ENCODE results near the gene RNF220.

Gene RNF220

DNA sequence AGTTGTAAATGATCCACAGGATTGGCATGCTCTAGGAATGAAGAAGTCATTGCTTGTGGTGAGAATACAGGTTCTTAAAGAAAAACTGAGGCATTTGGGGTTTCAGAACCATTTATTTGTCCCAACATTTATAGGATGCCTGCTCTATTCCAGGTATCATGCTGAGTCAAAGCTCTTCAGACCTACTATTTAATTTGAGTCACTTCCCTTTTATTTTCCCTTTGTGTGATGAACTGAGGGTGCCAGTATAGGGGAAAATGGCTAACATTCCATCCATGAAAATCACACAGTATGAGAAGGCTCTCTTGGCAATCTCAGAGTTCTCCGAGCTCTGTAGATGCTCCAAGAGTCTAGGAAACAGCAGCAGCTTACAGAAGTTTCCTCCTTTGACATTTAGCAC is 110.4 kb downstream of the RNF220 start:
- FAIRE-seq (no peak), DNase-seq (ENCODE audit: insufficient read length) (no peak)
- TF ChIP-seq POLR2AphosphoS5 (IDR thresholded peaks at IDR 0.05; ENCODE audit: low read depth, low read length) (no peak), POLR2A (IDR thresholded peaks at IDR 0.05; ENCODE audit: low read depth, low read length) (no peak), TAF1 (IDR thresholded peaks at IDR 0.05; ENCODE audit: borderline replicate concordance, low read depth, low read length) (no peak)

DNA sequence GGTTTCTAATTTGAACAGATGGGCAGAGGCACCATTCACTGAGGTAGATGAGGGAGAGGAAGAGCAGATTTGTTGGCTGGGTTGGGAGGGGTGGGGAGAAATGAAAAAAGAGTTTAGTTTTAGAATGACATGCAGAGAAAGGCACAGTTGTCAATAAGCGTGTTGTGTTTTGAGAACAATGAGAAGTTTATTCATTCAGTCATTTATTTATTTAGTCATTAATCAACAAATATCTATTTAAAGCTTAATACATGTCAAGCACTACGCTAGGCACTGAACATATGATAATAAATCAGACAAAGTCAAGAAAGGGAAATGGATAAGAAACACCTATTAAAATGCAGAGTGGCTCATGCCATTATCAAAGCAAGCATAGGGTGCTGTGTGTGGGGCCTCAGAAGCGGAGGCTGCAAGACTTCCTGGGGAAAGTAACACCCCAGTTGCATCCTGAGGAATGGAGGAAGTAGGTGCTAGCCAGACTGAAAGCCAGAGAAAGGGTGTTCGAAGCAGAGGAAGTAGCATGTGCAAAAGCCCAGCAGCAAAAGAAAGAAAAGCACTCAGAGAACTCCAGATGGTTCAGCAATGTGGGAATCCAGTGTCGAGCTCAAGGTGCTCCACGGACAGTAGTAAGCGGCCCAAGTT is 114.1 kb downstream of the RNF220 start:
- no peak for FAIRE-seq
- TF ChIP-seq TAF1 (IDR thresholded peaks at IDR 0.05; ENCODE audit: borderline replicate concordance, low read depth, low read length) (no peak), POLR2A (IDR thresholded peaks at IDR 0.05; ENCODE audit: low read depth, low read length) (no peak), POLR2AphosphoS5 (IDR thresholded peaks at IDR 0.05; ENCODE audit: low read depth, low read length) (no peak)
- DNase-seq (ENCODE audit: insufficient read length) = no peak

DNA sequence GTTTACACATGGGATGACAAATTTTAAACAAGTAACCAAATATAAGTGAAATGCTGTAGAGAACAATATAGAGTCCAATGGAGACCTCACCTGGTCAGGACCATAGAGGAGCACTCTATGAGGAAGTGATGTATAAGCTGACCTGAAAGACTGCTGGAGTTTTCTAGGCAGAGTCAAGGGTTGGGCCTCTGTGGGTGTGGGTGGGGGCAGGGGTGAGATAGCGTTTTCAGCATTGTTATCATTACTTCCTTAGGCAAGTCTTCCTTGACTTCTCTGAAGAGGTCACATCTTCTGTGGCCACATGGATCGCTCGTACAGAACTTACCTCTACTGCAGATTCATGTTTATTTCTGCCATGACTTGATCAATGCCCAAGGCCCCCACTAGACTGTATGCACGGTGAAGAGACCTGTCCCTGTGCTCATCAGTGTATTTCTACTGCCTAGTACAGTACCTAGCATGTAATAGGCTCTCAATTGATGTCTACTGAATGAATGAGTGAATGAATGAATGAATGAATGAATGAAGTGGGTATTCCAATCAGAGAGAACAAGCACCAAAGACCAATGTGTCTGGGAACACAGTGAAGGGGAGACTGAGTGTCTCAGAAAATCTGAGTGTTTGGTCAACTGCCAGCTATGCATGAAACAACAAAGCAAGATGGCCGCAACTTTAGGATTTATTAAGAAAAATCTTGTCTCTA is 116.5 kb downstream of the RNF220 start:
- FAIRE-seq (no peak), DNase-seq (ENCODE audit: insufficient read length) (no peak)
- no peak for TF ChIP-seq TAF1 (IDR thresholded peaks at IDR 0.05; ENCODE audit: borderline replicate concordance, low read depth, low read length)

DNA sequence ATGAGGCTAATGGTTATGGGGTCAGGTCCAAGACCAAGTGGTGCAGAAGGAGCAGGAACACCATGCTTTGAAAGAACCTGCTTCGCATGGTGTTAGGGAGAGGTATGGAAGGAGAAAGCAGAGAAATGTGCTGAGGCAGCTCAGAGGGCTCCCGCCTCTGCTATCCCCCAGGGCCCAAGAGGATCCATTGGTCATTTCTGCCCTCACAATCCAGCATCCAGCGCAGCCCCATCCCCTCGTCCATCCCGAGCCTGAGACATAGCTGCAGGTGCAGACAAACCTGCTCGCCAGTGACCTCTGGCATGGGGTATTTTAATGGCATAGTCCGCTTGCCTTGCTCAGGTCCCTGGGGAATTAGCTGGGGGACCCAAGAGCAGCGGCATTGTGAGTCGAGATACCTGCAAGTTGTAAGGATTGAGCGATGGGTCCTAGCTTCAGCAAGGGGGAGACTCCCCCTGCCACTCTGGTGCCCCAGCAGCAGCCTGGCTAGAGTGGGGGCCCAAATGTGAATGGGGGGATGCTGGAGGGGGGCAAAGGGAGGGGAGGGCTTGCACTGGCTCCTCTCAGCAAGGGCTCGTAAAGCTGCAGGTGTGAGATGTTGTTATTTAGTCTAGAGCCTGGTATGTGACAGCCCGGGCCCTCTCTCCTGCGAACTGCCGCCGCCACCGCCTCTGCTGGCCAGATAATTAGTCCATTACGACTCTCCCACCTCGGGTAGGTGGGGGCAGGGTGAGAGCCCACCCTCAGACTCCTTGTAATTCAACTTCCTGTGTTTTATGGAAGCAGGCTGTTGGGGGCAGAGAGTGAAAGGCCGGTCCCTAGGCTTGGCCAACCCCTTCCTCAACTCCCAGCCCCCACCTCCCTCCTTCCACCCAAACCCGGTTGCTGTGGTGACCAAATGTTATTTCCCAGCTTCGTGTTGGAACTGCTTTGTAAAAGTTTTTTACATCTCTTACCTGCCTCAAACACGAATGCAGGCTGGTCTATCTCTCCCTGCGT is 118.8 kb downstream of the RNF220 start:
- DNase-seq (ENCODE audit: insufficient read length) (no peak), FAIRE-seq (no peak)
- TF ChIP-seq POLR2A (IDR thresholded peaks at IDR 0.05; ENCODE audit: low read depth, low read length) (no peak), POLR2AphosphoS5 (IDR thresholded peaks at IDR 0.05; ENCODE audit: low read depth, low read length) (no peak), TAF1 (IDR thresholded peaks at IDR 0.05; ENCODE audit: borderline replicate concordance, low read depth, low read length) (no peak)

DNA sequence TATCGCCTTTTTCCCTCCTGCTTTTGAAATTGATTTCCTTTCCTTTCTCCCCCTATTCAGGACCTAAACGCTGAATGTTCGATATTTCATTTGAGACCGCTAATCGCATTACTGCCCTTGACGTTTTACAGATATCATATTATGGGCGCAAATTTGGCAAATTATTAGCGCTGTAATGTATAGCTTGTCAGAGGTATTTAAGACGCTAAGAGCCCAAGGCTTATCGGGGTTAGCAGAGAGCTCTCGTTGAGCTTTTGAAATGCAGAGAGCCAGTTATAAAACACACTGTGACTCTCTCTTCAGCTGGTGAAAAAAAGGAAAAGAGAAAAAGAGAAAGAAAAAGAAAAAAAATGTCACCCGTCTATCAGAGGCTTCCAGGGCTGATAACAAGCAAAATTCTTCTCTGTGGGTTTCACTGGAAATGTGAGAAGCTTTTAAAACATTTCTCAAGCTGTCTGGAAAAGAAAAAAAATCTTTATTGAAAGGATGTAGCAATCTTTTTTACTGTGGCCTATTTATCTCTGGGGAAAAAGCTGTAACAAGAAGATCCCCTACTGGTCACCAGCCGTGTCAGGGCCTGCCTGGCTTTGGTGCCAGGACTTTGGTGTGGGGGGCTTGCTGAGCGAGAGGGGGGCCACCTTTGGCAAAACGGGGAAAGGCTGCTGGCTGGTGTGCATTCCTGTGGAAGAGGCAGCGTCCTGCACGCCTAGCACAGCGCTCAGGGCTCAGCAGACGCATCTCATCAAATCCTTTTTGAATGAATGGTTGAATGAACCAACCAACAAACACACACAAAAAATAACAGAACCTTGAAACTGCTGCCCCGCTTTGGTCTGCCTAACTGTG is 119.8 kb downstream of the RNF220 start:
- DNase-seq (ENCODE audit: insufficient read length) (no peak), FAIRE-seq (no peak)
- TF ChIP-seq POLR2AphosphoS5 (IDR thresholded peaks at IDR 0.05; ENCODE audit: low read depth, low read length) (no peak), TAF1 (IDR thresholded peaks at IDR 0.05; ENCODE audit: borderline replicate concordance, low read depth, low read length) (no peak), POLR2A (IDR thresholded peaks at IDR 0.05; ENCODE audit: low read depth, low read length) (no peak)

DNA sequence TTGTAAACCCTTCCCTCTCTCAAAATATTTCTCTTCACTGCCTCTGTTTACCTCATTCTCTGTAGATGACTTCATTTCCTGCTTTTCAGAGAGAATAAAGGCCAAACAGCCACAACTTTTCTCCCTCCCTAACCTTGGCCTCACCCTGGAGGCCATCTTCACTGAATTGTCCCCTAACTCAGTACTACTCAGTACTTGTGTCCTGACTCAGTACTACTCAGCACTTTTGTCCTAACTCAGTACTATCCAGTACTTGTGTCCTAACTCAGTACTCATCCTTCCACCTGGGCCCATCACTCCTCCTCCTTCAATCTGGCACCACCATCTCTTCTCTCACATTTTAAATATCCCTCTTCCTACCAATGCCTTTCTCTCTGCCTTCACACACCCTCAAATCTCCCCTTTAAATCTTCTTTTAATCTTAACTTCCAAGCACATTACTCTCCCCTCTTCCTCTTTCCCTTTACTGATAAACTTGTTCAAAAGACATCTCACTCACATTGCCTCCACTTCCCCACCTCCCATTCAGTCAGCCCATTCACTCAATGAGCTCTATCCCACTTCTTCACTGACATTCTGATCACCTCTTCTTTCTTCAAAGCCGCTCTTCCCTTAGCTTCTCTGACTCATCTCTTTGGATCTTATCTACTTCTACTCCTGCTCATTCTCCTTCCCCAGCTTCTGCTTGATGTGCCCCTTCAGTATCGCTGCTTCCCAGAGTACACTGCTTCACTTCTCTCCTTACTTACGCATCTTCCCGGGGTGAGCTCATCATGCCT is 121.4 kb downstream of the RNF220 start:
- FAIRE-seq (no peak), DNase-seq (ENCODE audit: insufficient read length) (no peak)
- TF ChIP-seq POLR2AphosphoS5 (IDR thresholded peaks at IDR 0.05; ENCODE audit: low read depth, low read length) = no peak
- no peak for TF ChIP-seq TAF1 (IDR thresholded peaks at IDR 0.05; ENCODE audit: borderline replicate concordance, low read depth, low read length)
- no peak for TF ChIP-seq POLR2A (IDR thresholded peaks at IDR 0.05; ENCODE audit: low read depth, low read length)

DNA sequence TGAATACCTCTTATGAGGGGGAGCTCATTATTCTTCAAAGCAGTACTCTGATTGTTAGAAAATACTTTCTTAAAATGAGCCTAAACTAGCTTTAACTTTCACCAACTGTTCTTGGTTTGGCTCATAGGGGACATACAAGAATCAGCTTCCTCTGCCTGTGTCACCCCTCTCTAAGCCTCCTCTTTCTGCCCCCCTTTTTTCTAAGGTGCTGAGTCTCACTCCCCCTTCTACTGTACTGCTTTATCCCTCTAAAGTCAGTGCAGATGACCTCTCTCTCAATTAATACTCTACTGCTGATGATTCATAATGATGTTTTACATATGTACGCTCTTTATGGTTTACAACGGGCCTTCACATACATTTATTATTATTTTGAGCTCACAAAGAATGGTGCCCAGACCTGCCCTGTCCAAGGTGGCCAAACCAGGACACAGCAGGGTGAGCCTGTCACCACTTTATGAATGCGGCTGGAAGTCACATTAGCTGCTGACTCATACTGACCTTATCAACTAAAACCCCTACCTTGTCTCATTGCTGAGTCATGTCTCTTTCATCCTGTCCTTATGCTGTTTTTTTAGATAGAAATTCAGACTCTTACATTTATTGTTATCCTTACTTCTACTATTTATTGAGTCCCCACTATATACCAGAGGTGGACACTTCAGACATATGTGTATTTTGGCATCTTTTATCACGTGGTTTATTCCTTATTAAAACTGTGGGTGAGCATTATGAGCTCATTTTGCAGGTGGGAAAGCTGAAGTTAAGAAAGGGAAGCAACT is 126.9 kb downstream of the RNF220 start:
- peak; percentile 66 for FAIRE-seq
- no peak for TF ChIP-seq TAF1 (IDR thresholded peaks at IDR 0.05; ENCODE audit: borderline replicate concordance, low read depth, low read length)
- TF ChIP-seq POLR2AphosphoS5 (IDR thresholded peaks at IDR 0.05; ENCODE audit: low read depth, low read length) = no peak
- TF ChIP-seq POLR2A (IDR thresholded peaks at IDR 0.05; ENCODE audit: low read depth, low read length) = no peak
- DNase-seq (ENCODE audit: insufficient read length) = no peak

DNA sequence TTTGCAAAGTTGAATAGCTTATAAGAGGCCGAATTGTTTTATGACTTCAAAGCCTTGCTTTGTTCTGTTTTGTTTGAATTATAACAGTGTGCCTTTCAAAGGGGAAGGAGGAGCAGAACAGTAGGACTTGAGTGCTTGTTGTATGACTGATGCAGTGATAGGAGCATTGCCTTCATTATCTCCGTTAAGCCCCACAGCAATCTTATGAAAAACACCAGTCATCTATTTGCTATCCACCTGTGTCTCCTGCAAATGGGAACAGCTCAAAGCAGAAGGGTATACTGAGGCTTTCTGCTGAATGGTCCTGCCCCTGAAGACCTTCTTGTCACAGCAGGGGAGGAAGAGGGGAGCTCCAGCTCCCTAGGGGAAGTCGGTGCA is 127.5 kb downstream of the RNF220 start:
- TF ChIP-seq TAF1 (IDR thresholded peaks at IDR 0.05; ENCODE audit: borderline replicate concordance, low read depth, low read length) = no peak
- no peak for TF ChIP-seq POLR2A (IDR thresholded peaks at IDR 0.05; ENCODE audit: low read depth, low read length)
- TF ChIP-seq POLR2AphosphoS5 (IDR thresholded peaks at IDR 0.05; ENCODE audit: low read depth, low read length) = no peak
- no peak for DNase-seq (ENCODE audit: insufficient read length)
- no peak for FAIRE-seq

DNA sequence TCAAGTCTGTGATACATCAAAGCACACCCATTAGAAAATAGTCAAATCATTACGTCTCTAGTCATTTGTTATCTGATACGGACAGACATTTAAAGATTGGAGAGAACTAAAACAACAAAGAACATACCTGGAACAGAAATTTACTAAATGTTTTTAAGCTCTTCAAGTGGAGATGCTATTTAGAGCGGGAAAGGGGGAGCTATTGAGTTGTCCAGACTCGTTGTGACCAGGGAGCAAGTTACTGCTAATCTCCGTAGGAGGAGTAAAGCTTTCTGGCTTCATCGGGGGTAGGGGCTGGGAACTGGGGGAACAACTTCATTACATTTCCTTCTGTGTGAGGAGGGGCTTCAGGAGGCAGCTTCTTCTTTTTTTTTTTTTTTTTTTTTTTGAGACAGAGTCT is 129.7 kb downstream of the RNF220 start:
- TF ChIP-seq POLR2AphosphoS5 (IDR thresholded peaks at IDR 0.05; ENCODE audit: low read depth, low read length) (no peak), POLR2A (IDR thresholded peaks at IDR 0.05; ENCODE audit: low read depth, low read length) (no peak), TAF1 (IDR thresholded peaks at IDR 0.05; ENCODE audit: borderline replicate concordance, low read depth, low read length) (no peak)
- no peak for FAIRE-seq
- no peak for DNase-seq (ENCODE audit: insufficient read length)

Measured in GM12892 (cell line).